Activated CD4-positive, alpha-beta T cell treated with anti-CD3 and anti-CD28 coated beads, Interleukin-2, amount 50 U/mL, for 4 hours (primary cell): ENCODE results near the gene EFHC1.
"Not testable (repeated sequence)": the region's sequence is repeated elsewhere in the genome, so short reads cannot be mapped to it uniquely, and the experiment has no call there.

Experiments
- DNase-seq, 2 experiments: peaks; one replicate each; pipeline ENCODE4 v3.0.0-alpha.2; 2020

EFHC1 gene

GRCh38 chr6:52461194-52461593 is 41.1 kb downstream of the EFHC1 start:
- not testable (repeated sequence) for DNase-seq

- no peak for DNase-seq
Observed at GRCh38 chr6:52474173-52474572, 54.0 kb downstream of the EFHC1 start.

- DNase-seq = no peak
Observed at GRCh38 chr6:52475307-52475706, 55.2 kb downstream of the EFHC1 start.

GRCh38 chr6:52482903-52483670 is 62.9 kb downstream of the EFHC1 start:
- no peak for DNase-seq

GRCh38 chr6:52483671-52484003 is 63.5 kb downstream of the EFHC1 start:
- DNase-seq = no peak

GRCh38 chr6:52489881-52490280 is 69.7 kb downstream of the EFHC1 start:
- no peak for DNase-seq

- DNase-seq = no peak
Observed at GRCh38 chr6:52491203-52492069, 71.3 kb downstream of the EFHC1 start.

GRCh38 chr6:52493669-52494068 is 73.5 kb downstream of the EFHC1 start:
- no peak for DNase-seq

- no peak for DNase-seq
Observed at GRCh38 chr6:52494298-52495072, 74.3 kb downstream of the EFHC1 start.

- no peak for DNase-seq
Observed at GRCh38 chr6:52495922-52496321, 75.8 kb downstream of the EFHC1 start.

- DNase-seq = no peak
Observed at GRCh38 chr6:52496631-52497030, 76.5 kb downstream of the EFHC1 start.

- no peak for DNase-seq
Observed at GRCh38 chr6:52497652-52498408, 77.7 kb downstream of the EFHC1 start.

GRCh38 chr6:52498538-52499017 is 78.4 kb downstream of the EFHC1 start:
- DNase-seq = no peak

GRCh38 chr6:52499026-52499425 is 78.9 kb downstream of the EFHC1 start:
- DNase-seq = no peak

GRCh38 chr6:52499681-52500236 is 79.6 kb downstream of the EFHC1 start:
- no peak for DNase-seq

GRCh38 chr6:52500238-52501129 is 80.3 kb downstream of the EFHC1 start:
- DNase-seq = no peak

- no peak for DNase-seq
Observed at GRCh38 chr6:52502306-52503029, 82.3 kb downstream of the EFHC1 start.

- no peak for DNase-seq
Observed at GRCh38 chr6:52503323-52503747, 83.2 kb downstream of the EFHC1 start.

GRCh38 chr6:52503851-52504781 is 84.0 kb downstream of the EFHC1 start:
- no peak for DNase-seq
